Astrocyte of the cerebellum (primary cell): Measurements from ENCODE around the gene STK25.

Experiments used
- DNase-seq: peaks from one replicate; pipeline ENCODE4 v3.0.0-alpha.2; 2011; ENCODE audit warnings: low read depth
- H3K4me3 ChIP-seq: 2 replicates; pipeline ENCODE4 v1.5.1; 2011; ENCODE audit warnings: mild to moderate bottlenecking, low read depth, low read length, moderate library complexity
- CTCF ChIP-seq: IDR thresholded peaks from 2 replicates; pipeline ENCODE4 v1.5.1; 2012; ENCODE audit warnings: low read length, low read depth, moderate library complexity, mild to moderate bottlenecking; ENCODE audit errors: missing control alignments
- in situ Hi-C: cut with HindIII; loops from 2 replicates; pipeline ENCODE4 v1.10.0; 2017; ENCODE audit warnings: low sequenced_read_pairs

STK25 gene

GRCh38 chr2:241545523-241546473 lies 37.4 kb upstream of the STK25 start:
- no peak overlapping the region for H3K4me3 ChIP-seq
- no peak for DNase-seq
- no peak for TF ChIP-seq CTCF
- in situ Hi-C loops, result no loop called here

- H3K4me3 ChIP-seq, result no peak overlapping the region
- in situ Hi-C loops, result no loop called here
- peak; percentile 39 for DNase-seq
- TF ChIP-seq CTCF, result no peak
Measured at GRCh38 chr2:241545106-241545505, 36.7 kb upstream of the STK25 start.

- TF ChIP-seq CTCF, result no peak
- in situ Hi-C loops, result no loop called here
- DNase-seq, result no peak
- H3K4me3 ChIP-seq, result no peak overlapping the region
Measured at GRCh38 chr2:241542278-241542605, 33.9 kb upstream of the STK25 start.

- in situ Hi-C loops, result no loop called here
- H3K4me3 ChIP-seq, result peak overlapping the region; percentile 31
- DNase-seq, result no peak
- no peak for TF ChIP-seq CTCF
Measured at GRCh38 chr2:241541564-241542277, 33.3 kb upstream of the STK25 start.

- H3K4me3 ChIP-seq, result peak overlapping the region; percentile 31
- in situ Hi-C loops, result no loop called here
- TF ChIP-seq CTCF, result no peak
- no peak for DNase-seq
Measured at GRCh38 chr2:241540771-241541561, 32.6 kb upstream of the STK25 start.

- in situ Hi-C loops, result no loop called here
- no peak for DNase-seq
- TF ChIP-seq CTCF, result no peak
- H3K4me3 ChIP-seq, result no peak overlapping the region
Measured at GRCh38 chr2:241540401-241540770, 32.0 kb upstream of the STK25 start.
